Lower lobe of right lung (tissue), 2 donors: ENCODE measurements around the gene RASA3. TPM values are rescaled to one million over a fixed set of nuclear protein-coding genes. Genes with fewer than 3 reads are reported as not detected.
A peak's percentile ranks its signal among the peaks of the same experiment; 100 is the strongest.

Experiments used
- ATAC-seq, 2 donors: fragments of 200-7000 bp; cut with Tn5 transposase; one replicate each; pipeline ENCODE4 v1.9.1; 2020 to 2022; ENCODE audit warnings: mild to moderate bottlenecking in 2 of 2, moderate library complexity in 2 of 2
- DNase-seq: peaks from one replicate; pipeline ENCODE4 v3.0.0-alpha.2; 2020
- H3K27ac ChIP-seq: fragments of 200-600 bp; one replicate; pipeline ENCODE4 v1.8.0; 2022
- H3K27me3 ChIP-seq: fragments of 200-600 bp; one replicate; pipeline ENCODE4 v1.8.0; 2022; ENCODE audit warnings: low read depth
- H3K36me3 ChIP-seq: fragments of 200-600 bp; one replicate; pipeline ENCODE4 v1.8.0; 2022; ENCODE audit warnings: mild to moderate bottlenecking
- H3K4me1 ChIP-seq: fragments of 200-600 bp; one replicate; pipeline ENCODE4 v1.8.0; 2022
- H3K4me3 ChIP-seq: fragments of 200-600 bp; one replicate; pipeline ENCODE4 v1.8.0; 2022; ENCODE audit warnings: mild to moderate bottlenecking
- H3K9me3 ChIP-seq: fragments of 200-600 bp; one replicate; pipeline ENCODE4 v1.8.0; 2022
- CTCF ChIP-seq: fragments of 200-600 bp; IDR thresholded peaks from one replicate; pipeline ENCODE4 v1.8.0; 2022; ENCODE audit warnings: antibody characterized with exemption, mild to moderate bottlenecking
- intact Hi-C: fragments of 100-400 bp; cut with DNase I; formaldehyde crosslinking; loops from one replicate; pipeline ENCODE4 v1.11.0; 2022
- total RNA-seq: library from RNA; stranded (reverse); fragmentation: NEBNext Ultra II Directional; extraction: Animal tissue kit (Norgen Biotek cat#: 25700); gene quantifications from one replicate; pipeline ENCODE4 v1.2.1, GENCODE V29; 2021
- donor health status: DM: no; HTN: yes; CAD: no; lungs with severe emphysema.

Gene RASA3
- total RNA-seq, 1 donor from 2014 or later: 19.1 TPM

DNA sequence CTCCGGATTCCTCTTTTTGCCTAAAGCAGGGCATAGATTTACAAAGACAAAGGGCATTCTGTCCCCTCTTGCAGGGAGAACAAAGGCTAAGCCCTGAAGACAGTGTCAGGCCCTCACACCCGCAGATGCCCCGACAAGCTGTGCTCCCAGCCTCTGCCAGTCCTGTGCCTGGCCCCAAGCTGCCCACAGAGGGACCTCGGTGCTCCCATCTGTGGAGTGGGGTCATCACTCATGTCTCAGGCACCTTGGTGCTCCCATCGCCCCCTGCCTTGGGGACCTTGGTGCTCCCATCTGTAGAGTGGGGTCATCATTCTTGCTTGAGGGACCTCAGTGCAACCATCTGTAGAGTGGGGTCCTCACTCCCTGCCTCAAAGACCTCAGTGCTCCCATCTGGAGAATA, 182.9 kb downstream of the RASA3 start:
- H3K9me3 ChIP-seq: no peaks in the 10 kb centered on the region
- TF ChIP-seq CTCF: no peak
- no peak overlapping the region for H3K4me3 ChIP-seq
- H3K36me3 ChIP-seq: no peaks in the 10 kb centered on the region
- peaks cover 12% of the 10 kb centered on the region for H3K4me1 ChIP-seq
- no peak for DNase-seq
- H3K27ac ChIP-seq: no peak overlapping the region
- H3K27me3 ChIP-seq: no peaks in the 10 kb centered on the region
- no peak for ATAC-seq
- intact Hi-C loops: no loop called here

DNA sequence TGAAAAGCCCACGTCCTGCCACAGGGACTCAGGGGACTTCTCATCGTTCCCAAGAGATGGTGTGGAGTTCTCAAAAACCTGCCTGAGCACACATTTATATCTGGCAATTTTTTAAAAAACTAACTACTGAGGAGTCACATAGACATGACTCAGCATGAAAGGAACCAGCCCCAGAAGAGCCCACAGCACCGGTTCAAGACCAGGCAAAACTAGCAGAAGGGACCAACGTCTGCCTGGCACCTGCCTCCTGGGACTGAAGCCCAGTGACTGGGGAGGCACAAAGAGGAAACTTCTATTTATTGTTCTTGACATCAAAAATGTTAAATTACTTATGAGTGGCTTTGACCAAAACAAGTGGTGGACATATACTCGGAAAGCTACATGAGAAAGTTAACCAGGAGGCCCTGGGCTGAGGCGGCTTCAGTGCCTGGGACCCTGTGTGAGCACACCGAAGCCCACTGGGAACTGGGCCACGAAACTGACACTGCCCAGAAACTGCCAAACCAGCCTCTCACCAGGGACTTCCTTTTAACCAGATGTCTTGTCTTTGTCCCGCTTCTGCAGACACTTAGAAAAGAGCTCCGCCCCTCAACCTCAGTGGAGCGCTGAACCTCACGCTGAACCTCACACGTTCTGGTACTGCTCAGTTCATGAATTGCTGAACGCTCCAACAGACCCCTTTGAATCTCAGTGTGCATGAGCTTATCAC, 184.2 kb downstream of the RASA3 start:
- Histone ChIP-seq H3K9me3 (no peaks in the 10 kb centered on the region), H3K4me3 (no peak overlapping the region), H3K4me1 (peaks cover 12% of the 10 kb centered on the region), H3K27me3 (no peaks in the 10 kb centered on the region), H3K36me3 (no peaks in the 10 kb centered on the region), H3K27ac (no peak overlapping the region)
- DNase-seq (no peak), ATAC-seq (no peak)
- no peak for TF ChIP-seq CTCF
- intact Hi-C loops: no loop called here

DNA sequence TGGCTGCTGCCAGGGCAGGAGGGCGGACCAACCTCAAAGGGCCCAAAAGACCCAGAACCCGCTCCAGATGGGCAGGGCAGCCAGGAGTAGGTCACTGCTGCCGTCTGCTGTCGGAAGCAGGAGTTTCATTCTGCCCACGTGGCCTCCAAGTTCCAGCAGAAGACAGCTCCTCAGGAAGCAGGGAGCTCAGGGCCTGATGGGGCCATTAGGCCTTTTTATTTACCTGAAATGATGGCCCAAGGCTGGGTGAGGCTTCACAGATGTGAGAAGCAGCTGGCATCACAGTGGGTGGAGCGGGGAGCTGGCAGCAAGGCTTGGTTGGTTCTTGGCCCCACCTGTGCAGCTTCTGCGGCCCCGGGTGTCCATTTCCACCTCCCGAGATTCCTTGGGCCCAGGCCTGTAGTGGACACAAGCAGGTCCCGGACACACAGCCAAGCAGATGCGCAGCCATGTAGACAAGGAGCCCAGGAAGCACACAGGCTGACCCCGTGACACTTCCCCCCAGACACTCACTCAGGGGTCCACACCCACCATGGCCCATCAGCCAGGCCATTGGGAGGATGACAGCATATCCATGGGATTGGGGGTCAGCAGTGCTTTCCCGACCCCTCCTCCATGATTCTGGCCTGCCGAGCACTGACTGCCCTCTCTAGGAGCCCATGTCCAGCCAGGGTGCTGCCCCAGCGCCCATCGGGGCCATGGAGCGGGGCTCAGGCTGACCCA, 185.0 kb downstream of the RASA3 start:
- ATAC-seq (peak; percentile 18 to 34), DNase-seq (no peak)
- Histone ChIP-seq H3K27ac (no peak overlapping the region), H3K4me3 (no peak overlapping the region), H3K9me3 (no peaks in the 10 kb centered on the region), H3K36me3 (no peaks in the 10 kb centered on the region), H3K27me3 (no peaks in the 10 kb centered on the region), H3K4me1 (peaks cover 12% of the 10 kb centered on the region)
- intact Hi-C loops: no loop called here
- TF ChIP-seq CTCF: peak; percentile 56

- no peak overlapping the region for H3K4me3 ChIP-seq
- peaks cover 11% of the 10 kb centered on the region for H3K4me1 ChIP-seq
- H3K27me3 ChIP-seq: no peaks in the 10 kb centered on the region
- TF ChIP-seq CTCF: no peak
- intact Hi-C loops: no loop called here
- H3K9me3 ChIP-seq: no peaks in the 10 kb centered on the region
- DNase-seq (no peak), ATAC-seq (no peak)
- H3K27ac ChIP-seq: no peak overlapping the region
- H3K36me3 ChIP-seq: no peaks in the 10 kb centered on the region
Measured at GRCh38 chr13:113946409-113947181, 185.8 kb downstream of the RASA3 start.

GRCh38 chr13:113945857-113946408, 186.5 kb downstream of the RASA3 start:
- TF ChIP-seq CTCF: no peak

More at GRCh38 chr13:113945857-113946408, 186.5 kb downstream of the RASA3 start:
- Histone ChIP-seq H3K27me3 (no peaks in the 10 kb centered on the region), H3K4me1 (peaks cover 4% of the 10 kb centered on the region), H3K36me3 (no peaks in the 10 kb centered on the region), H3K4me3 (no peak overlapping the region), H3K9me3 (no peaks in the 10 kb centered on the region), H3K27ac (no peak overlapping the region)
- intact Hi-C loops: no loop called here
- ATAC-seq (no peak), DNase-seq (no peak)
